Stimulated activated CD4-positive, alpha-beta T cell treated with anti-CD3 and anti-CD28 coated beads, Interleukin-15, amount 100 ng/mL, for 48 hours (primary cell): ENCODE results near the gene SEMA6B.

Experiments used
- DNase-seq, 2 donors: peaks; one replicate each; pipeline ENCODE4 v3.0.0-alpha.2; 2020; ENCODE audit warnings: low read depth in 2 of 2

SEMA6B gene

DNA sequence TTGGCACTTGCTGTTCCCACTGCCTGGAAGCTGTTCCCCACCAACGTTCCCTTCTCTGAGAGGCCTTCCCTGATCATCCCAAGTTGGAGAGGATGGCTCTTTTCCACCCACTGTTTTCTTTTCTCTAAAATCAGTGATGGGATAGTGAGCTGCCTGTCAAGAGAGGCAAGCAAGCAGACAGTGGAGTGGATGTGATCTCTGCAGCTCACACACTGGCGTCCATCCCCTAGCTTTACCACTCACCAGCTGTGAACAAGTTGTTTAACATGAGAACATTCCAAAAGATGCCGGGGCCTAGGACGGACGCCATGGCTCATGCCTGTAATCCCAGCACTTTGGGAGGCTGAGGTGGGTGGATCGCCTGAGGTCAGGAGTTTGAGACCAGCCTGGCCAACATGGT lies 28.0 kb upstream of the SEMA6B start:
- no peak for DNase-seq

DNA sequence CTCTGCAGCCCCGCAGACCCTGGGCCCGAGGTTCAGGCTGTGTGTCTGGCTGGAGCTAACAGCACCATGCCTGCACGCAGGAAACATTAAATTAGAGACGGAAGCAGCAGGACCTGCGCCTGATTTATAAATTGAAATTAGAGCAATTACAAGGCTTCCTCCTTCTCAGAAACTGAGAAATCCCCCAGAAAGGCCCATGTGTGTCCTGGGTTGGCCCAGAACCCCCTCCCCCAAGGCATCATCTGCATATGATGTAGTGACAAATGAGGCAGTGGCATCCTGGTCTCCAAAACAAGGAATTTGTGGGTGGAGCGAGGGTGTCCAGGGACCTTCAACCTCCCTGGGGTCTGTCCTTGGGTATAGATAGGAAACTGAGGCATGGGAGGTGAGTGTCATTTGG lies 27.2 kb upstream of the SEMA6B start:
- DNase-seq: no peak

DNA sequence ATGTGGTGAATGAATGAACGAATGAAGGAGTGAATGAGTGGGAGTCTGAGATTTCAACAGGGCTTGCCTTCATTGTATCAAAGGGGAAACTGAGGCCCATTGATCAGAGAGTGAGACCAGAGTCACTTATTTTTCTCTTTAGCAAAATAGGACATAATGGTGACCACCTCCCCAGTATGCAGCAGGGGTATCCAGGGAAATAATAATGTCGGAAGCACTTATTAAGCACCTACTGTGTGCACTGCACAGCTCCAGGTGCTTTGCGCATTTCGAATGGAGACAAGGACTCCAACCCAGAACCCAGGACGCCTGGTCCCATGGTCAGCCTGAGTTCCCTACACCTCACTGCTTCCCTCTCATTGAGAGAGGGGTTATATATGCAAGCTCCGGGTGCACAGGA lies 26.8 kb upstream of the SEMA6B start:
- DNase-seq: no peak

DNA sequence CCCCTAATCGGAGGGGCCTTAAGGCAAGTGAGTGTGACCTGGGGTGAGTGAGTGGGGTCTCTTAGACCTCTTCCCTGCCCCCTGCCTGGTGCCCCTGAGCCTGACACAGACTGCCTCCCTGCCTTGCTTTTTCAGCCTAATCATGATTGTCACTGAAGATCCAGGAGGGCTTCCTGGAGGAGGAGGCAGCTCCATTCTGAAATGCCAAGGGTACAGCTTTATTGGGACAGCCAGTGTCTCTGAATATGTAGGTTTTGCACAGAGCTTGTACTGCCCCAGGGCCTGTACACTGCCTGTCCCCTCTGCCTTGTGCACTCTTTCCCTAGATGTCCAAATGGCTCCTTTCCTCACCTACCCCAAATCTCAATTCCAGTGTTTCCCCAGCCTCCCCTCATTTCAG lies 26.1 kb upstream of the SEMA6B start:
- DNase-seq: no peak

DNA sequence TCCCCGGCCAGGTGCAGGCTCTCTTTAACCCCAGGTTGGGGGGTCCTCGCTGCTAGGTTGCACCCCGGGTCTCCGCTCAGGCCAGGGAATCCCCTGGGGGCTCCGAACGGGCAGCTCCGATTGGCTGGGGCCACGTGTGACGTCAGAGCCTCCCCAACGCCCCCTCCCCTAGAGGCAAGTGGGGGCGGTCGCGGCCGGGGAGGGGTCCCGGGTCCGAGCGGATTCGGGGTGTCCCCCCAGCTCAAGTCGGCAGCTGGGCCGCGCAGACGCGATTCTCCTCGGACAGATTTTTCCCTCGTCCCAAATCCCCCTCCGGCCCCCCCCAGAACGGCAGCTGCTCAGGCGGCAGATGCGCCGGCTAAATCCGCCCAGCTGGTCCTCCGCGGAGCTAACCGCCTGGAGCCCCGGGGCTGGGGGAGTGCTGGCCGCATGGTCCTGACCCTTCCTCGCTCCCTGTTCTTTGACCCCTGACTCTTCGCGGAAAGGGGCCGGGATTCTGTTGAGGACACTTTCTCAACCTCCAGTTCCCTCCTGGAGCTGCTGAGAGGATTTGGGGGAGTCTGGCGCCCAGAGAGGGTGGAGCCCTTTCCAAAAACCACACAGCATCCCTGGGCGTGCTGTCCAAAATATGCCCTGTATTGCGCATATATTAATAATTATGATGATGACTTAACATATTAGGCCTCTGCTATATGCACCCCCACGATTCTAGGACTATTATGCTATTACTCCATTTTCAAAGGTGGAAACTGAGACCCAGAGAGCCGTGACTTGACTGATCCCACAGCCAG lies 25.4 kb upstream of the SEMA6B start:
- no peak for DNase-seq

DNA sequence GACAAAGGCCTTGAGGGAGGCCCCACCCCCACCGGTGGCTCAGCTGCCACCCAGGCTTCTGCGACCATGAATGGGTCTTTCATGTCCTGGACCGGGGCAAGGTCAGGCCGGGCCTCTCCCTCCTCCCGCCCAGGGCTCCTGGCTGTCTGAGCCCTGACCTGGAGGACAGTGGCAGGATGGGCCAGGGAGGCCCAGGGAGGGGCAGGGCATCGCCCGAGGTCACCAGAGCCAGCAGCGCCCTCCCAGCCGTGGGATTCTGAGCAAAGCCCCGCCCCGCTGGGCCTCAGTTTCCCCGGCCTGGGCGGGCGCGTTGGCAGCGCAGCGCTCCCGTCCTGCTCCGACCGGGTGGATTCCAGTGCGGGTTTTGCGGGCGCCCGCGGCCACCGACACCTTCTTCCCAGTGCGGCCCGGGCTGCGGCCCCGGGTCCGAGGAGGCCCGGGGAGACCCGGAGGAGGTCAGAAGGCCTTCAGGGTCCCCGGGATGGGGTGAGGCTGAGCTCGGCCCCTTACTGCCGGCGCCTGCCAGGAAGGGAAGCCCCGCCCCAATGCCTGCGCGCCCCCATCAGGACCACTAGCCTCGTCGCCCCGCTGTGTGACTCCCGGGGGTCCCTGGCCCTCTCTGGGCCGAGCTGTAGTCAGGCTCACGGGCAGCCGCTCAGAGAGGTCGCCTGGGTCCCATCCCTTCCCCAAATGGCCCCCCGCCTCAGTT lies 24.6 kb upstream of the SEMA6B start:
- no peak for DNase-seq

DNA sequence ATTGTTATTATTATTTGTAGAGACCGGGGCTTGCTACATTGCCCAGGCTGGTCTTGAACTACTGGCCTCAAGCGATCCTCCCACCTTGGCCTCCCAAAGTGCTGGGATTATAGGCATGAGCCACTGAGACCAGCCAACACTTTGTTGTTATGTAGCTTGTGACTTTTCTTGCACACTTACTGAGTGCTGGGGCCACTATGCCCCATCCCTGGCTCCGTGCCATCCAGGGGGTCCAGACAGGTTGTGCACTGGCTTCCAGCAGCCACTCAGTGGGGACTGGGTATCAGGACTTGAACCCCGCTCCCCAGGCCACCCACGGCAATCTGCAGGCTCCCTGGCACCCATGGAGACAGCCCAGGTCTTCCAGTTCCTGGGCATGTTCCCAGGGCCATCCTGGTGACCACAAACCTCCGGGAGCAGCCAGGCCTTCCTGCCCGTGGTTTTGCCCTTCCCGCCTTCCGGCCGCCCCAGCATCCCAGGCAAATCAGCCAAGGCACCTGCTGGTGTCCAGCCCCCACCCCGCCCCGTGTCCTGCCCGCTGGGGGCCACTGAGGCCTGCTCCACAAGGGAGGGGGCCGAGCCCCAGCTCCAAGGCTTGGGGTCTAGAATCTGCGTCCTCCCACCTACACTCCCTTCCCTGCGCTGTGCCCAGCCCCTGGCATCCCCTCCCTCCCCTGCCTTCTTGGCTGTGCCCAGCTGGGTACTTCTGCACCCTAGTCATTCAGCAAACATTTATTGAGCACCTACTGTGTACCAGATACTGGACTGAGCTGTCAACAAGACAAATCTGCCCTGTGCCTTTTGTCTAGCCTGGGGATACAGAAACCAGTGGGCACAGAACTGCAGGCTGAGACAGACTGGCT lies 23.7 kb upstream of the SEMA6B start:
- no peak for DNase-seq

DNA sequence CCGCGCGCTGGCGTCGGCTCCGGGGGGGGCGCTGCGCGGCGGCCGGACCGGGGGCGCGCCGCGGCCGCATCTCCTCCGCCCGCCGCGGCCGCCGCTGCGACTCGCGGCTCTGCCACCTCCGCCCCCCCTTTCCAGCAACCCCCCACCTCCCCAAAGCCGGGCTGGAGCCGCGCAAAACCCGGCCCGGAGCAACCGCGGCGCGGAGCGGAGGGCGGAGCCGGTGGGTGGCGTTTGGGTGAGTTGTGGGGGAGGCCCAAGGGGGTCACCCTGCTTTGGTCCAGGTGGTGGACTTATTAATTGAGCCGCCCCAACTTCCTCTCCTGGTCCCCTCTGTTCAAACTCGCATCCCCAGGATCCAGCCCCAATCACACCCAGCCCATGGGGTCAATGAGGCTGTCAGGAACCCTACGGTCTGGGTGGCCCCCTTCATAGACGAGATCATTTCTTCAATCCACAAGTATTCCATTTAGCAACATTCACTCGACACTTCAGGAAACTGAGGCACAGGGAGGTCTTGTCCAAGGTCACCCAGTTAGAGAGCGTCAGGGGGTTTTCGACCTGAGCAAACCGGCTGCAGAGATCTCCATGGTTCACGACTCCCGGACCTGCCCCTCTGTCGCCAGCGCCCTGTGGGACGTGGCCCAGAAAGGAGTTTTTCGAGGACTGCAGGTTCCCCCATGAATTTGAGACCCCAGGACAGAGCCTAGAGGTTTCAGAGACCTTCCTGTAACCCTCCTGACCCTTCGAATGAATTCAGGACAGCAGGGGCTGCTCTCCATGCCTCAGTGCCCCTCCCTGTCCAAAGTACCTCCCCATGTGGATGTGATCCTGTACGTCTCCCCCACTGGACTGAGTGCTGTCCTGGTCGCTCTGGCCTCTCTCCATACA lies 22.4 kb upstream of the SEMA6B start:
- DNase-seq: no peak

DNA sequence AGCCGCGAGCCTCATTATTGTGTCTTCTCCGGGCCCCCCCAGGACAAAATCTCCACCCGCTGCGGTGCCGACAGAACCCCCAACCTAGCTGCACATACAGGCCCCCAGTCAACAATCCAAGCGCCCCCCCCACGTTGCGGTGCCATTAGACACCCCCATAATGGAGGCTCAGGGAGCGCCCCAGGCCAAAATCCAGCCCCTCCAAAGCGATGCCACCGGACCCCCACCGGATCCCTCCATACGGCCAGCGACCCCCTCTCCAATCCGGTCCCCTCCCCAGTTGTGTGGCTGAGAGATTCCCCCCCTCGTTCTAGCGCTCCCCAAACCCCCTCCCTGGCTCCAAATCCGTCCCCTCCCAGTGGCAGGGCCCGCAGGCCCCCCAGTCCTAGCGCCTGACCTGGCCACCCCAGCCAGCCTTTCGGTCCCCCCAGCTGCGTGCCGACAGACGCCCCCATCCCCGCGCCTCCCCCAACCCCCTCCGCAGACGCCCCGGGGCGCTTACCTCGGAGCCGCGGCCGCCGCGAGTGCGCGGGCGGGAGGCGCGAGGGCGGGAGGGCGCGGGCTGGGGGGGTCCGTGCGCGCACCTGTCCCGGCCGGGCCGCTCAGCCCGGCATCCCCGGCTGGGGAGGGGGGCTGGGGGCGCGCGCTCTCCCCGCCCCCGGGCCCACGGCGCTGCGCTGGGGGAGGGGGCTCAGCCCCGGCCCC lies 21.6 kb upstream of the SEMA6B start:
- no peak for DNase-seq

DNA sequence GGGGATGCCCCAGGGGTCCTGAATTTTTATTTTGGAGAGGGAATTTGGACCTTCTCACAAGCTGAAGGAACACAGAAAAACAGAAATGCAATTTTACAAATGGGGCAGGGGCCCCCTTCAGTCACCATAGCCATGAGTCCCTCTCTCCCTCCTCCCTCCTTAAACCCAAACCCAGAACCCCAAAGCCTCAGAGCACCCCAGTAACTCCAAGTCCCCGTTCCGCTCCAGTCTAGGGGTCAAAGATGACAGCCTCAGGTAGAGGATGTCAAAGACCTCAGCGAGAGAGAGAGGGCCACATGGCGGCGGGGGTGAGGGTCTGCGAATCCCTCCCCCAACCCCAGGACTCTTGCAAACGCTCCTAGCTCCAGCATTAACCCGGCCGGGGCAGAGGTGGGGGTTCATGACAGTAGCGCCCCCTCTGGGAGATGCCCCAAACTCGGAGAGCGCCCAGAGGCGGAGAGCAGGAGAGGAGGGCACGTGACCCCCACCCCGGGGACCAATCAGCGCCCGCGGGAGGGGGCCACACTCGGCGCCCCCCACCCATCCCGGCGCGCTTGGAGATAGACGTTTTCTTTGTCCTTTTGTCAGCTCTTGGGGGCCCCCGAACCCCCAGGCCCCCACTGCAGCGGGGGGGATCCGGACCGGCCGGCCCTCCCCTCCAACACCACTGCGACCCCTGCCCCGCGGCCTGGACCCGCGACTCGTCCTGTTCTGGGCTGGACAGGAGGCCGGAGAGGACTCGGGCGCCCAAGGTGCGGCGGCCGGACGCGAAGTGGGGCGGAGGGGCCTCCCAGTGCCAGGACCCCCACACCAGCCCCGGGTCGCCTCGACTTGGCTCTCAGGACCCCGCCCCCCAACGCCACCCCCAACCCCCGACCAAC lies 20.8 kb upstream of the SEMA6B start:
- no peak for DNase-seq

DNA sequence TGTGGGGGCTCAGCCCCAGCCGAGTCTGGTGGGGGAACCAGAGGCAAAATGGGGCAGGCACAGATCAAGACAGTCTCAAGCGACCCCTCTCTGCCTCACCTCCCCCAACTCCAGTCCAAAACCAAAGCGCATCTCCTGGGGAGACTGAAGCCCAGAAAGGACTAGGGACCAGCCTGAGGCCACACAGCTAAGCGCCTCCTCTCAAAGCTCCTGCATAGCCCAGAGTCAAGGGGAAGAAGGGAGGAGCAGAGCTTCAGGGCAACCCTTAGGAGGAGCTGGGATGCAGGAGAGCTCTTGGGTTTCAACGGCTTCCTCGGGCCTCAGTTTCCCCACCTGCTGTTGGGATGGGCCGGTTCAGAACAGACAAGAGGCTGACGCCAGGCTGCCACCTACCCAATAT lies 19.9 kb upstream of the SEMA6B start:
- no peak for DNase-seq

DNA sequence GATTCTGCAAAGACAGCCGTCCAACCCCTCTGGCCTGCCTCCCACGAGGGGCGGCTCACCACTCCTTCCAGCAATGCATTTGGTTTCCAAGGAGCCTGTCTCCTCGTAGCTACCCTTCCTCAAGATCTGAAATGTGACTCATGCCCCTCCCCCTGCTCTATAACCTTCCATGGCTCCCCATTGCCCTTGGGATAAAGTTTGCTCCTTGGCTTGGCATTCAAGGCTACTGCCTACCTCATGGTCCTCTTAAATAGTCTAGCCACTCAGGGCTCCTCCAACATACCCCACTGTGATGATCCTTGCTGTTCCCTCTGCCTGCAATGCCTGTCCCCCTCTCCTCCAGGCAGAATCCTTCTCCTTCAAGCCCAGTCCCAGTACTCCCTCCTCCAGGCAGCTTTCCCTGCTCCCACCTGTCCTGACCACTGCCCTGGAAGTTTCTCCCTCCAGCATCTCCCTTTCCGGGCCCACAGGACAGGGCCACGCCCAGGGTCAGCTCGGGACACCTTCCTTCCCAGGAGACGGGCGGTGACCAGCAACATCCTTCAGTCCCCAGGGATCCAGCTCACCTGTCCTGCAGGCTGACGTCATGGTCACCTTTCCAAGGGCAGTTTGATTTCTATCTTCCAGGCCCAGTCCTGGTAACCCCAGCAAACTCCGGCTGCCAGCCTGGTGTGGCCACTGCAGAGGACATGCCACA lies 19.2 kb upstream of the SEMA6B start:
- DNase-seq: no peak

DNA sequence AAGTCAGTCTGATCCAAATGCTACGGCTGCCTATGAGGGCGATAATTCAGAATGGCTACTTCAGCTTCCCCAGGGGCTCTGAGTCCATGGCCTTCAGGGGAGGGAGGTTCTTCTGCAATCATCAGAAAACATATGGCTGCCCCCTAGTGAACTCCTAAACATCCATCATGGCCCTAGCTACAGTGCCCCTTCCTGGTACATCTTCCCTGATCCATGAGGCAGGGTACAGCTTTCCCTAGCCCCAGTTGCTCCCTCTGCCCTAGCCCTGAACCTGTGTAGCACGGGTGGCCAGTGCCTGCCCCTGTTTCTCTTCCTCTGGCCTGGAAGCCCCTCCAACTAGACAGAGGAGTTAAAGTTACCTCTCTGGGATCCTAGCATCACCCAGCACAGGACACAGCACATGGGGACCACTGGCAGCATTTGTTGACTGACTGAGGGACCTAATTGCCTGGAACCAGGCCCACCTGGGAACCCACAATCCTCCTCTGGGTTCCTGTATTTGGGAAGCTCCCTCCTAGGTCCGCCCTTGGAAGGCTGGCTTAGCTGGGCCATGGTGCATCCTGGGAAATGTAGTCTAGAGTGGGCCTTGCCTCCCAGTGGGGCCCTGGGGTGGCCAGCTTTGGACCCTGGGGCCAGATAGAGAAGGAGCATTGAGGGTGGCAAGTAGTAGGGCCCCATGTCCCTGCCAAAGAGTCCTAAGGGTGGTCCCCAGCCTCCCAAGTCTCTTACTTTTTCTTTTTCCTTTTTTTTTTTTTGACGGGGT lies 17.7 kb upstream of the SEMA6B start:
- DNase-seq: no peak

DNA sequence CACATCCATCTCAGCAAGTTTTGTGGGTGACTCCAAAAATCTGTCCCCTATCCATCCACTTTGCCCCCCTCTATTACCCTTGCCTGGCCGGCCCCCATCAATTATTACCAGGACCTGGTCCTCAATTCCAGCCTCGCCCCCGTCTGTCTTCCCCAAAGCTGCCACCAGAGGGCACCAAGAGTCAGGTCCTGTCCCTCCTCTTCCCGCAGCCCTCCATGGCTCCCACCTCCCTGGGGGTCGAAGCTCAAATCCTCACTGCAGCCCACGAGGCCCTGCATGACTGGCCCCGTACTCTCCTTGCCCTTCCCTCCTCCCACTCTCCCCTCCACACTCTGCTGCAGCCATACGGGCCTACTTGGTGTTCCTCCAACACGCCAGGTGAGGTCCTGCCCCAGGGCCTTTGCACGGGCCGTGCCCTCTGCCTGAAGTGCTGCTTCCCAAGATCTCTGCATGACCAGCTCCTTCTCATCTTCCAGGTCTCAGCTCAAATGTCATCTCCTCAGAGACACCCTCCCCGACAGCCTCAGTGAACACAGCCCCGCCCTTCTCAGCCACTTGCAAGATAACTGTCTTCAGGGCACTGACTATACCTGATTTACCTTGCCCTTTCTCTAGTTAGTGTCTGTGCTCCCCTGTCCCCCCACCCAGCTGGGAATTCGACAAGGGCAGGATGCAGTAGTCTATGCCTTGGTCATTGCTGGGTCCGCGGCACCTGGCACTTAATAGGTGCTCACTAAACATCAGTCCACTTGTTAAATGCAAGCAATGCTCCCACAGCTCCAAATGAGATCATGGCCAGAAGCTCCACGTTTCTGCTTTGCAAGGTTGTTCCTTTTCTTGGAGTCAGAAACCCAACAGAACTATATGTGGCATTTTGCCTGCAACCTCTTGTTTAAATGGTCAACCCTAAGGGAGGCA lies 16.8 kb upstream of the SEMA6B start:
- peak; percentile 41 to 59 for DNase-seq

DNA sequence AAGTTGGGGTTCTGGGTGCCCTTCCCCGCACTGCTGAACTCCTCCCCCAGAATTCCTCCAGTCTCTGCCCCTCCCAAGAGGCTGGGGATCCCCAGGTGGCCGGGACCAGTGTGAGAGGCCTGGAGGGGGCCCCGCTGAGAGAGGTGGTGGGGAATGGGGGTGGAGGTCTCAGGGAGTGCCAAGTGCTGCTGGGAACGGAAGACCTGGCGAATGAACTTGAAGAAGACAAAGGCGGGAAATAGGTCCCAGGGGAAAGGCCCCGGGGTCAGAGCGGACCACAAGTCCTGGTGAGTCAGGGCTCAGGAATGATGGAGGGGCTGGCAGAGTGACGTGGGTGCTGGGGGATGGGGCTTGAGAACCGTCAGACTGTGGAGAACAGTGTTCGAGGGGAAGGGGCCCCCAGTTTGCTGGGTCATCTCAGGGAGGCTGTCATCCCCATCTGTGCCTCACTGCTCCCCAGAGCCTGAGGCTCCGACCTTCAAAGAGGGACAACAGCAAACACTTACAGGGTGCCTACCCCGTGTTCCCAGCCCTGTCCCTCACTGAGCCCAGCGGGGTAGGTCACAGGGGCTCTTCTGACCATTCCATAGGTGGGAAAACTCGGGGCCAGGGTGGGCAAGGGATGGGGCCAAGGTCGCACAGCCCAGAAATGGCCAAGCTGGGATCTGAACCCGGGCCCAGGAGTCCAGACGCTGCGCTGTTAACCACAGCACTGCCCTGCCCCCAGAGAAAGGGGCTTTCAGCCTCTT lies 16.0 kb upstream of the SEMA6B start:
- DNase-seq: no peak

DNA sequence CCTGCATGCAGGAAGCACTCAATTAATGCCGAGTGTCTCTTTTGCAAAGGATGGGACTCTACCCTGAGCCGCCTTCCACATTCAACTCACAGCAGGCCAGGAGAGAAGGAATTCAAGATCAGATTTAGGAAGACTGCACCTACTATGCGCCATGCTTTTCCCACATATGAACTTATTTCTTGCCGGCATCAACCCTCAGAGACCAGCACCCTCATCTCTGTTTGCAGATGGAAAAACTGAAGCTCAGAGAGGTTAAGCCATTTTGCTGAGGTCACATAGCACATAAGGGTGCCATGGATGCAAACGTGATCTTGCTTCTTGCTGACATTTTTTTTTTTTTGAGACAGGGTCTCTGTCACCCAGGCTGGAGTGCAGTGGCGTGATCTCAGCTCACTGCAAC lies 14.2 kb upstream of the SEMA6B start:
- DNase-seq: no peak
